Mammary epithelial cell (primary cell): ENCODE data around the gene LRRC27.

Source experiments
- EZH2 ChIP-seq: IDR thresholded peaks from 2 replicates; pipeline ENCODE4 v1.6.1; 2012; ENCODE audit warnings: low read length, inconsistent platforms, borderline replicate concordance
- TF ChIP-seq, protein P1 (sequence below), 2 donors: IDR thresholded peaks in 1 of 2; conservative IDR thresholded peaks in 1 of 2; 2 replicates each; pipeline ENCODE4 v1.5.1; 2011 to 2012; ENCODE audit warnings: inconsistent platforms in 2 of 2, low read length in 2 of 2, mild to moderate bottlenecking in 2 of 2, control low read depth in 1 of 2, low read depth in 1 of 2; ENCODE audit not compliant: insufficient read depth in 1 of 2; ENCODE audit errors: extremely low read depth in 1 of 2

DNA sequence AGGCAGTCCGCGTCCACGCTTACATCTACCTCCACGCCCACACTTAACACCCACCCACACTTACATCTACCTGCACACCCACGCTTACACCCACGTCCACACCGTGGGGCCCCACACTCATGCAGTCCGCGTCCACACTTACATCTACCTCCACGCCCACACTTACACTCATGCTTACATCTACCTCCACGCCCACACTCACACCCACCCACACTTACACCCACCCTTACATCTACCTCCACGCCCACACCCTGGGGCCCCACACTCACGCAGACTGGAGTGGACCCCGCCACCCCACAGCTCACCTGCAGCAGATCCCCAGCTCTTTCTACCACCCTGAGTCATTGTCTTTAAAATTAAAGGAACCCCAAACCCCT lies 32.6 kb downstream of the LRRC27 start:
- no peak for TF ChIP-seq EZH2
- TF ChIP-seq, protein P1, sequence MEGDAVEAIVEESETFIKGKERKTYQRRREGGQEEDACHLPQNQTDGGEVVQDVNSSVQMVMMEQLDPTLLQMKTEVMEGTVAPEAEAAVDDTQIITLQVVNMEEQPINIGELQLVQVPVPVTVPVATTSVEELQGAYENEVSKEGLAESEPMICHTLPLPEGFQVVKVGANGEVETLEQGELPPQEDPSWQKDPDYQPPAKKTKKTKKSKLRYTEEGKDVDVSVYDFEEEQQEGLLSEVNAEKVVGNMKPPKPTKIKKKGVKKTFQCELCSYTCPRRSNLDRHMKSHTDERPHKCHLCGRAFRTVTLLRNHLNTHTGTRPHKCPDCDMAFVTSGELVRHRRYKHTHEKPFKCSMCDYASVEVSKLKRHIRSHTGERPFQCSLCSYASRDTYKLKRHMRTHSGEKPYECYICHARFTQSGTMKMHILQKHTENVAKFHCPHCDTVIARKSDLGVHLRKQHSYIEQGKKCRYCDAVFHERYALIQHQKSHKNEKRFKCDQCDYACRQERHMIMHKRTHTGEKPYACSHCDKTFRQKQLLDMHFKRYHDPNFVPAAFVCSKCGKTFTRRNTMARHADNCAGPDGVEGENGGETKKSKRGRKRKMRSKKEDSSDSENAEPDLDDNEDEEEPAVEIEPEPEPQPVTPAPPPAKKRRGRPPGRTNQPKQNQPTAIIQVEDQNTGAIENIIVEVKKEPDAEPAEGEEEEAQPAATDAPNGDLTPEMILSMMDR (conservative IDR thresholded peaks at IDR 0.05 in 1 of 2, IDR thresholded peaks at IDR 0.05 in 1 of 2; ENCODE audit: extremely low read depth in 1 of 2, insufficient read depth in 1 of 2, low read depth in 1 of 2, low read length in 2 of 2): no peak
